GM23338 (cell line): ENCODE results near the gene DLST.

ENCODE experiments used
- EZH2 ChIP-seq: fragments of 200-600 bp; sonication (generic); IDR thresholded peaks from one replicate; pipeline ENCODE4 v1.8.0; 2017; ENCODE audit warnings: antibody characterized with exemption, mild to moderate bottlenecking, low read depth; ENCODE audit not compliant: unreplicated experiment
- EZH2phosphoT487 ChIP-seq: fragments of 200-600 bp; sonication (generic); IDR thresholded peaks from one replicate; pipeline ENCODE4 v1.8.1; 2018; ENCODE audit warnings: antibody characterized with exemption; ENCODE audit not compliant: unreplicated experiment
- JUNB ChIP-seq: IDR thresholded peaks from one replicate; pipeline ENCODE4 v1.6.1; 2016; ENCODE audit warnings: antibody characterized with exemption; ENCODE audit not compliant: unreplicated experiment
- POLR2AphosphoS5 ChIP-seq: IDR thresholded peaks from 2 replicates; pipeline ENCODE4 v1.6.1; 2016; ENCODE audit warnings: antibody characterized with exemption, low read depth
- ZNF331 ChIP-seq: fragments of 250-450 bp; sonication (Bioruptor Pico); IDR thresholded peaks from 2 replicates; pipeline ENCODE4 v1.5.0; 2020; ENCODE audit warnings: low read depth, mild to moderate bottlenecking, moderate library complexity
- TF ChIP-seq, protein P1 (sequence below), 2 experiments: fragments of 200-600 bp in 1 of 2; sonication (generic) in 1 of 2; conservative IDR thresholded peaks; 2 replicates each; pipeline versions ENCODE4 v1.5.1 to v1.6.1; 2016 to 2017; ENCODE audit warnings: antibody characterized with exemption in 2 of 2, low read depth in 2 of 2, mild to moderate bottlenecking in 2 of 2, moderate library complexity in 1 of 2
- TF ChIP-seq, protein P2 (sequence below): IDR thresholded peaks from one replicate; pipeline ENCODE4 v1.6.1; 2018; ENCODE audit warnings: antibody characterized with exemption; ENCODE audit not compliant: unreplicated experiment

DNA sequence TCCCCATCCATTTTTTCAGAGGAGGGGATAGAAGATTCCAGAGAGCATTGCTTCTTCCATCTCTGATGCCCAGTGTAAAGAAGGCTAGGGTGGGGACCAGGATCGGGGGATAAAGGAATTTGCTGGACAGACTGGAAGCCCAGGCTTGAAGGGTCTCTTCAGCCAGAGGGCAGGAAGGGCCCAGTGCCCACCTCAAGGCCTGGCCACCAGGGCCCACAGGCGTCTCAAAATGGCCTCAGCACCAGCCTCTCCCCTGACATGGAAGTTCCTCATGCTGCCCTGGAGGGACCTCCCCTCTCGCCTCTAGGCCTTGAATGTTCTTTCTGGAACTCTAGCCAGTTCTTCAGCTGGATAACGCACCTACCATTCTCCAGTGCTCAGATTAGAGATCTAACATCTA, 38.6 kb downstream of the DLST start:
- TF ChIP-seq, protein P1, sequence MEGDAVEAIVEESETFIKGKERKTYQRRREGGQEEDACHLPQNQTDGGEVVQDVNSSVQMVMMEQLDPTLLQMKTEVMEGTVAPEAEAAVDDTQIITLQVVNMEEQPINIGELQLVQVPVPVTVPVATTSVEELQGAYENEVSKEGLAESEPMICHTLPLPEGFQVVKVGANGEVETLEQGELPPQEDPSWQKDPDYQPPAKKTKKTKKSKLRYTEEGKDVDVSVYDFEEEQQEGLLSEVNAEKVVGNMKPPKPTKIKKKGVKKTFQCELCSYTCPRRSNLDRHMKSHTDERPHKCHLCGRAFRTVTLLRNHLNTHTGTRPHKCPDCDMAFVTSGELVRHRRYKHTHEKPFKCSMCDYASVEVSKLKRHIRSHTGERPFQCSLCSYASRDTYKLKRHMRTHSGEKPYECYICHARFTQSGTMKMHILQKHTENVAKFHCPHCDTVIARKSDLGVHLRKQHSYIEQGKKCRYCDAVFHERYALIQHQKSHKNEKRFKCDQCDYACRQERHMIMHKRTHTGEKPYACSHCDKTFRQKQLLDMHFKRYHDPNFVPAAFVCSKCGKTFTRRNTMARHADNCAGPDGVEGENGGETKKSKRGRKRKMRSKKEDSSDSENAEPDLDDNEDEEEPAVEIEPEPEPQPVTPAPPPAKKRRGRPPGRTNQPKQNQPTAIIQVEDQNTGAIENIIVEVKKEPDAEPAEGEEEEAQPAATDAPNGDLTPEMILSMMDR (conservative IDR thresholded peaks at IDR 0.05; ENCODE audit: low read depth in 2 of 2) = no peak
- TF ChIP-seq JUNB (no peak), POLR2AphosphoS5 (no peak), EZH2 (no peak), EZH2phosphoT487 (no peak), ZNF331 (CRISPR knock-in tag) (no peak)
- TF ChIP-seq, protein P2, sequence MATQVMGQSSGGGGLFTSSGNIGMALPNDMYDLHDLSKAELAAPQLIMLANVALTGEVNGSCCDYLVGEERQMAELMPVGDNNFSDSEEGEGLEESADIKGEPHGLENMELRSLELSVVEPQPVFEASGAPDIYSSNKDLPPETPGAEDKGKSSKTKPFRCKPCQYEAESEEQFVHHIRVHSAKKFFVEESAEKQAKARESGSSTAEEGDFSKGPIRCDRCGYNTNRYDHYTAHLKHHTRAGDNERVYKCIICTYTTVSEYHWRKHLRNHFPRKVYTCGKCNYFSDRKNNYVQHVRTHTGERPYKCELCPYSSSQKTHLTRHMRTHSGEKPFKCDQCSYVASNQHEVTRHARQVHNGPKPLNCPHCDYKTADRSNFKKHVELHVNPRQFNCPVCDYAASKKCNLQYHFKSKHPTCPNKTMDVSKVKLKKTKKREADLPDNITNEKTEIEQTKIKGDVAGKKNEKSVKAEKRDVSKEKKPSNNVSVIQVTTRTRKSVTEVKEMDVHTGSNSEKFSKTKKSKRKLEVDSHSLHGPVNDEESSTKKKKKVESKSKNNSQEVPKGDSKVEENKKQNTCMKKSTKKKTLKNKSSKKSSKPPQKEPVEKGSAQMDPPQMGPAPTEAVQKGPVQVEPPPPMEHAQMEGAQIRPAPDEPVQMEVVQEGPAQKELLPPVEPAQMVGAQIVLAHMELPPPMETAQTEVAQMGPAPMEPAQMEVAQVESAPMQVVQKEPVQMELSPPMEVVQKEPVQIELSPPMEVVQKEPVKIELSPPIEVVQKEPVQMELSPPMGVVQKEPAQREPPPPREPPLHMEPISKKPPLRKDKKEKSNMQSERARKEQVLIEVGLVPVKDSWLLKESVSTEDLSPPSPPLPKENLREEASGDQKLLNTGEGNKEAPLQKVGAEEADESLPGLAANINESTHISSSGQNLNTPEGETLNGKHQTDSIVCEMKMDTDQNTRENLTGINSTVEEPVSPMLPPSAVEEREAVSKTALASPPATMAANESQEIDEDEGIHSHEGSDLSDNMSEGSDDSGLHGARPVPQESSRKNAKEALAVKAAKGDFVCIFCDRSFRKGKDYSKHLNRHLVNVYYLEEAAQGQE = no peak
